GM19324 (cell line): ENCODE results near the gene BBC3.

Experiments
- ATAC-seq: cut with Tn5 transposase; IDR thresholded peaks from one replicate; pipeline ENCODE4 v1.9.1; 2021; ENCODE audit warnings: mild to moderate bottlenecking, moderate library complexity; ENCODE audit not compliant: unreplicated experiment, low FRiP score

The BBC3 gene

GRCh38 chr19:47203254-47203653 is 27.7 kb downstream of the BBC3 start:
- no peak for ATAC-seq

- ATAC-seq = no peak
These were observed 30.5 kb downstream of the BBC3 start for GRCh38 chr19:47200530-47200929.

GRCh38 chr19:47197141-47197540 is 33.9 kb downstream of the BBC3 start:
- no peak for ATAC-seq

- ATAC-seq = no peak
These were observed 35.6 kb downstream of the BBC3 start for GRCh38 chr19:47195434-47195833.

- no peak for ATAC-seq
These were observed 40.8 kb downstream of the BBC3 start for GRCh38 chr19:47190167-47190727.

GRCh38 chr19:47188507-47189033 is 42.4 kb downstream of the BBC3 start:
- ATAC-seq = no peak

- ATAC-seq = no peak
These were observed 43.2 kb downstream of the BBC3 start for GRCh38 chr19:47187797-47188196.

GRCh38 chr19:47187335-47187655 is 43.7 kb downstream of the BBC3 start:
- ATAC-seq = no peak

- peak; percentile 92 for ATAC-seq
These were observed 44.3 kb downstream of the BBC3 start for GRCh38 chr19:47186446-47187334.

GRCh38 chr19:47183601-47184000 is 47.4 kb downstream of the BBC3 start:
- ATAC-seq = no peak

- no peak for ATAC-seq
These were observed 51.2 kb downstream of the BBC3 start for GRCh38 chr19:47179653-47180310.

GRCh38 chr19:47176627-47177090 is 54.3 kb downstream of the BBC3 start:
- no peak for ATAC-seq

- ATAC-seq = no peak
These were observed 54.9 kb downstream of the BBC3 start for GRCh38 chr19:47176071-47176626.

- no peak for ATAC-seq
These were observed 58.1 kb downstream of the BBC3 start for GRCh38 chr19:47172666-47173455.
